T-cell (primary cell): ENCODE measurements around the gene OSBPL3. TPM values are rescaled to one million over a fixed set of nuclear protein-coding genes. Genes with fewer than 3 reads are reported as not detected.

Source experiments
- ATAC-seq, 4 experiments: fragments of 200-7000 bp in 3 of 4; fragments of 150-1000 bp in 1 of 4; cut with Tn5 transposase; replicated peaks in 1 of 4; 1 replicate in 3 of 4; 2 replicates in 1 of 4; pipeline ENCODE4 v1.10.0; 2021; ENCODE audit warnings: moderate library complexity in 3 of 4, mild to moderate bottlenecking in 2 of 4, moderate number of reproducible peaks in 1 of 4
- CTCF ChIA-PET, 2 donors: fragments of 300-600 bp; sonication (Branson Sonifier 250); formaldehyde crosslinking; loops; one replicate each; lab custom pipeline; 2022; ENCODE audit warnings: antibody characterized with exemption in 2 of 2; lab: Charles Lee
- POLR2A ChIA-PET, 2 donors: fragments of 300-600 bp; sonication (Branson Sonifier 250); formaldehyde crosslinking; loops; one replicate each; lab custom pipeline; 2022; ENCODE audit warnings: antibody characterized with exemption in 2 of 2; lab: Charles Lee
- DNase-seq, 35 experiments: peaks; one replicate each; pipeline versions ENCODE4 v3.0.0 to v3.0.0-alpha.2; 2013 to 2023
- H3K27ac ChIP-seq: one replicate; pipeline ENCODE4 v1.5.1; 2013; ENCODE audit warnings: low read length
- H3K27me3 ChIP-seq, 2 experiments: replicated peaks in 1 of 2; 1 replicate in 1 of 2; 2 replicates in 1 of 2; pipeline versions ENCODE4 v1.6.1 to v1.7.0; 2013; ENCODE audit warnings: low read length in 1 of 2, mixed read lengths in 1 of 2; ENCODE audit not compliant: control insufficient read depth in 2 of 2, insufficient read depth in 2 of 2; ENCODE audit errors: extremely low read depth in 1 of 2
- H3K36me3 ChIP-seq, 2 donors: 1 replicate in 1 of 2; 2 replicates in 1 of 2; pipeline versions ENCODE4 v1.6.1 to v1.7.0; 2013; ENCODE audit warnings: low read length in 1 of 2; ENCODE audit not compliant: control insufficient read depth in 2 of 2, insufficient read depth in 1 of 2; ENCODE audit errors: extremely low read depth in 1 of 2
- H3K4me1 ChIP-seq, 2 experiments: 1 replicate in 1 of 2; 2 replicates in 1 of 2; pipeline versions ENCODE4 v1.6.1 to v1.7.0; 2013; ENCODE audit warnings: low read length in 2 of 2, mixed read lengths in 1 of 2; ENCODE audit not compliant: insufficient read depth in 2 of 2, control insufficient read depth in 1 of 2; ENCODE audit errors: extremely low read depth in 1 of 2
- H3K4me3 ChIP-seq, 2 donors: 1 replicate in 1 of 2; 2 replicates in 1 of 2; pipeline versions ENCODE4 v1.5.1 to v1.7.0; 2013; ENCODE audit warnings: mild to moderate bottlenecking in 2 of 2, low read length in 1 of 2, moderate library complexity in 1 of 2; ENCODE audit not compliant: control insufficient read depth in 1 of 2; ENCODE audit errors: extremely low read depth in 1 of 2
- H3K9me3 ChIP-seq: 2 replicates; pipeline ENCODE4 v1.7.0; 2013
- H3K27ac Mint-ChIP-seq, 2 donors: one replicate each; pipeline ENCODE4 v1.8.0; 2020 to 2021; ENCODE audit warnings: mild to moderate bottlenecking in 2 of 2, mixed read lengths in 2 of 2
- H3K27me3 Mint-ChIP-seq, 2 donors: one replicate each; pipeline ENCODE4 v1.8.0; 2021 to 2022; ENCODE audit warnings: mixed read lengths in 2 of 2
- H3K36me3 Mint-ChIP-seq: one replicate; pipeline ENCODE4 v1.8.0; 2021; ENCODE audit warnings: mixed read lengths
- H3K4me1 Mint-ChIP-seq, 3 donors: one replicate each; pipeline ENCODE4 v1.8.0; 2020 to 2022; ENCODE audit warnings: mixed read lengths in 3 of 3, mild to moderate bottlenecking in 1 of 3
- H3K4me3 Mint-ChIP-seq, 3 donors: one replicate each; pipeline ENCODE4 v1.8.0; 2020 to 2022; ENCODE audit warnings: mild to moderate bottlenecking in 3 of 3, mixed read lengths in 3 of 3, moderate library complexity in 3 of 3
- H3K9me3 Mint-ChIP-seq, 3 donors: one replicate each; pipeline ENCODE4 v1.8.0; 2020 to 2022; ENCODE audit warnings: mixed read lengths in 3 of 3
- WGBS: methylation state at CpG from one replicate; pipeline ENCODE4 v1.1.5; 2013; ENCODE audit warnings: missing lambda C conversion rate; ENCODE audit not compliant: insufficient coverage; 5-methylcytosine and 5-hydroxymethylcytosine counted together
- total RNA-seq, 35 experiments: library from RNA in 6 of 35; stranded (reverse) in 6 of 35; fragments of 120-200 nt in 1 of 35; gene quantifications; one replicate each; pipeline versions ENCODE4 v1.2.1 to v1.2.4 and lab custom pipeline; 2013 to 2026

OSBPL3 gene
- total RNA-seq, 5 donors from 2014 or later (not counting 1 experiment from before 2014, with no cell fraction given): 30.2 to 62.7 (median 54.7) TPM

GRCh38 chr7:24885716-24886115 is 94.3 kb downstream of the OSBPL3 start:
- POLR2A ChIA-PET: interaction anchor here in 1 of 2 donors (0.6 kb wide), 2 partner anchors 20 to 240 kb away, joined by 3 to 4 read pairs; partner anchors contain the start of gene CYCS
- CTCF ChIA-PET: no interaction called here

GRCh38 chr7:24885305-24885704 is 94.7 kb downstream of the OSBPL3 start:
- ChIA-PET POLR2A (interaction anchor here in 1 of 2 donors (0.6 kb wide), 1 partner anchor 19 kb away, joined by 4 read pairs; no protein-coding TSS in a partner anchor), CTCF (no interaction called here)
- WGBS: no CpG with 5 or more reads among the region's 2 CpGs
- no peaks in the 10 kb centered on the region for H3K27me3 Mint-ChIP-seq
- no peaks in the 10 kb centered on the region for H3K9me3 Mint-ChIP-seq
- Histone ChIP-seq H3K4me3 (no peak overlapping the region), H3K4me1 (no peaks in the 10 kb centered on the region), H3K36me3 (peaks cover 0 to 10% of the 10 kb centered on the region in 2 donors), H3K27ac (no peak overlapping the region), H3K27me3 (no peaks in the 10 kb centered on the region), H3K9me3 (no peaks in the 10 kb centered on the region)
- ATAC-seq (no peak), DNase-seq (no peak)
- H3K27ac Mint-ChIP-seq: no peak overlapping the region
- peaks cover 0 to 17% (median 15%) of the 10 kb centered on the region in 3 donors for H3K4me1 Mint-ChIP-seq
- H3K36me3 Mint-ChIP-seq: peaks cover 42% of the 10 kb centered on the region
- H3K4me3 Mint-ChIP-seq: no peak overlapping the region

More at GRCh38 chr7:24885716-24886115, 94.3 kb downstream of the OSBPL3 start:
- H3K9me3 Mint-ChIP-seq: no peaks in the 10 kb centered on the region
- DNase-seq (no peak), ATAC-seq (no peak)
- H3K27ac Mint-ChIP-seq: no peak overlapping the region
- H3K36me3 Mint-ChIP-seq: peaks cover 46% of the 10 kb centered on the region
- WGBS: no CpG with 5 or more reads among the region's 1 CpG
- no peak overlapping the region for H3K4me3 ChIP-seq
- peaks cover 0 to 10% of the 10 kb centered on the region in 2 donors for H3K36me3 ChIP-seq
- H3K9me3 ChIP-seq: no peaks in the 10 kb centered on the region
- H3K4me1 Mint-ChIP-seq: peaks cover 0 to 15% (median 13%) of the 10 kb centered on the region in 3 donors
- no peak overlapping the region for H3K27ac ChIP-seq
- no peaks in the 10 kb centered on the region for H3K4me1 ChIP-seq
- no peaks in the 10 kb centered on the region for H3K27me3 Mint-ChIP-seq
- no peak overlapping the region for H3K4me3 Mint-ChIP-seq
- no peaks in the 10 kb centered on the region for H3K27me3 ChIP-seq

- Mint-ChIP-seq H3K9me3 (no peaks in the 10 kb centered on the region), H3K36me3 (peaks cover 34% of the 10 kb centered on the region), H3K4me3 (no peak overlapping the region), H3K4me1 (peaks cover 0 to 20% (median 17%) of the 10 kb centered on the region in 3 donors), H3K27me3 (no peaks in the 10 kb centered on the region), H3K27ac (no peak overlapping the region)
- CTCF ChIA-PET: no interaction called here
- Histone ChIP-seq H3K27me3 (no peaks in the 10 kb centered on the region), H3K4me1 (no peaks in the 10 kb centered on the region), H3K27ac (no peak overlapping the region), H3K36me3 (peaks cover 0 to 10% of the 10 kb centered on the region in 2 donors), H3K9me3 (no peaks in the 10 kb centered on the region), H3K4me3 (no peak overlapping the region)
- ATAC-seq: no peak
- DNase-seq: no peak
- POLR2A ChIA-PET: no interaction called here
- no CpG with 5 or more reads among the region's 6 CpGs for WGBS
Measured at GRCh38 chr7:24884401-24884800, 95.6 kb downstream of the OSBPL3 start.

DNA sequence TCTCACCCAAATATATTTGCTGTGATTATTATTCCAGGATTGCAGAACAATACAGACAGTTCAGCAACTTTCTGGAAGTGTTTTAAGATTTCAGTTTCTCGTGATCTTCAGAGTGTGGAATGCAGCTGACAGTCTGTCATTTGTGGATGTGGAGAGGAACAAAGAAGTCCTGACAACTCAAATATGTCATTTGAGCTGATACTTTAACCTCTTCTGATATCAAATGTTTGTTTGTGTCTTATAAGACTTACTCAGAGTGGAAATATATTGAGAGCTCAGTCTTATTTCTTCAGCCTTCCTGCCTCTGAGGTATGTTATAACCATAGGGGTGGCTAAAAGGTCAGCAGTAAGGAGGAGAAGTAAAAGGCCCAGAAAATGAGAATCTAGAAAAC is 96.4 kb downstream of the OSBPL3 start:
- Mint-ChIP-seq H3K36me3 (peaks cover 30% of the 10 kb centered on the region), H3K4me3 (no peak overlapping the region), H3K4me1 (peaks cover 3 to 28% (median 24%) of the 10 kb centered on the region in 3 donors), H3K9me3 (no peaks in the 10 kb centered on the region), H3K27me3 (no peaks in the 10 kb centered on the region), H3K27ac (no peak overlapping the region)
- no peaks in the 10 kb centered on the region for H3K27me3 ChIP-seq
- H3K9me3 ChIP-seq: no peaks in the 10 kb centered on the region
- no peaks in the 10 kb centered on the region for H3K4me1 ChIP-seq
- WGBS: no CpG with 5 or more reads among the region's 1 CpG
- peaks cover 0 to 10% of the 10 kb centered on the region in 2 donors for H3K36me3 ChIP-seq
- no peak overlapping the region for H3K27ac ChIP-seq
- no peak overlapping the region for H3K4me3 ChIP-seq
- DNase-seq (no peak), ATAC-seq (no peak)
- POLR2A ChIA-PET: interaction anchor here in 1 of 2 donors (0.6 kb wide), 1 partner anchor 202 kb away, joined by 5 read pairs; no protein-coding TSS in a partner anchor
- CTCF ChIA-PET: no interaction called here

- H3K9me3 ChIP-seq: no peaks in the 10 kb centered on the region
- no peaks in the 10 kb centered on the region for H3K27me3 ChIP-seq
- 22% methylated on average over 2 of the region's 3 CpGs for WGBS
- ChIA-PET POLR2A (interaction anchor here in 1 of 2 donors (0.6 kb wide), 1 partner anchor 203 kb away, joined by 5 read pairs; no protein-coding TSS in a partner anchor), CTCF (no interaction called here)
- Mint-ChIP-seq H3K27me3 (no peaks in the 10 kb centered on the region), H3K4me3 (no peak overlapping the region), H3K4me1 (peaks cover 7 to 33% (median 29%) of the 10 kb centered on the region in 3 donors), H3K27ac (peak overlapping the region; percentile 37 to 59), H3K36me3 (peaks cover 30% of the 10 kb centered on the region), H3K9me3 (no peaks in the 10 kb centered on the region)
- H3K27ac ChIP-seq: no peak overlapping the region
- no peak overlapping the region for H3K4me3 ChIP-seq
- ATAC-seq (no peak), DNase-seq (no peak)
- H3K36me3 ChIP-seq: peaks cover 0 to 10% of the 10 kb centered on the region in 2 donors
- H3K4me1 ChIP-seq: no peaks in the 10 kb centered on the region
Measured at GRCh38 chr7:24882989-24883621, 96.9 kb downstream of the OSBPL3 start.

- Mint-ChIP-seq H3K36me3 (peaks cover 23% of the 10 kb centered on the region), H3K9me3 (no peaks in the 10 kb centered on the region), H3K27me3 (no peaks in the 10 kb centered on the region), H3K27ac (no peak overlapping the region), H3K4me3 (no peak overlapping the region), H3K4me1 (peaks cover 13 to 47% (median 37%) of the 10 kb centered on the region in 3 donors)
- ATAC-seq (no peak), DNase-seq (no peak)
- Histone ChIP-seq H3K27me3 (no peaks in the 10 kb centered on the region), H3K27ac (no peak overlapping the region), H3K36me3 (peaks cover 0 to 9% of the 10 kb centered on the region in 2 donors), H3K4me3 (no peak overlapping the region), H3K9me3 (no peaks in the 10 kb centered on the region), H3K4me1 (peaks cover 0 to 3% of the 10 kb centered on the region in 2 experiments)
- ChIA-PET CTCF (no interaction called here), POLR2A (no interaction called here)
- WGBS: 88% methylated on average over 4 of the region's 4 CpGs
Measured at GRCh38 chr7:24881623-24882022, 98.4 kb downstream of the OSBPL3 start.
